Prostate gland (tissue), 2 donors: Measurements from ENCODE around the gene FAM3B. TPM values are rescaled to one million over a fixed set of nuclear protein-coding genes. Genes with fewer than 3 reads are reported as not detected.
A peak's percentile ranks its signal among the peaks of the same experiment; 100 is the strongest.
"Not testable (repeated sequence)": the region's sequence is repeated elsewhere in the genome, so short reads cannot be mapped to it uniquely, and the experiment has no call there.

Source experiments
- DNase-seq: peaks from one replicate; pipeline ENCODE4 v3.0.0-alpha.2; 2019; ENCODE audit warnings: low spot score
- H3K27ac ChIP-seq, 2 donors: fragments of 200-600 bp; sonication (generic); 2 replicates each; pipeline ENCODE4 v1.5.1; 2017 to 2019
- H3K27me3 ChIP-seq: fragments of 200-600 bp; sonication (generic); replicated peaks from 2 replicates; pipeline ENCODE4 v1.5.1; 2019; ENCODE audit not compliant: insufficient read depth
- H3K36me3 ChIP-seq, 2 donors: fragments of 200-600 bp; sonication (generic); 1 replicate in 1 of 2; 2 replicates in 1 of 2; pipeline versions ENCODE4 v1.5.1 to v1.8.1; 2017 to 2019
- H3K4me1 ChIP-seq: fragments of 200-600 bp; sonication (generic); replicated peaks from 2 replicates; pipeline ENCODE4 v1.5.1; 2019
- H3K4me3 ChIP-seq, 2 donors: fragments of 200-600 bp; sonication (generic); 2 replicates each; pipeline ENCODE4 v1.5.1; 2017 to 2019
- H3K9me3 ChIP-seq: fragments of 200-600 bp; sonication (generic); 2 replicates; pipeline ENCODE4 v1.5.1; 2017
- POLR2A ChIP-seq: fragments of 450-650 bp; IDR thresholded peaks from one replicate; pipeline ENCODE4 v1.6.1; 2016; ENCODE audit warnings: antibody characterized with exemption, mild to moderate bottlenecking
- POLR2AphosphoS5 ChIP-seq: sonication (generic); formaldehyde crosslinking; IDR thresholded peaks from one replicate; pipeline ENCODE4 v1.6.1; 2017; ENCODE audit warnings: antibody characterized with exemption
- WGBS: methylation state at CpG from one replicate; pipeline ENCODE4 v1.1.5; 2018; 5-methylcytosine and 5-hydroxymethylcytosine counted together
- intact Hi-C: fragments of 100-400 bp; cut with DNase I; formaldehyde crosslinking; loops from one replicate; pipeline ENCODE4 v1.14.2; 2022
- total RNA-seq, 2 donors: library from RNA; depleted of rRNA; stranded (reverse); fragments of >200 nt; gene quantifications; one replicate each; pipeline ENCODE4 v1.1.0, GENCODE V29; 2016
- TF ChIP-seq, protein P1 (sequence below), 4 experiments: fragments of 200-600 bp in 2 of 4; fragments of 450-650 bp in 2 of 4; sonication (generic) in 2 of 4; IDR thresholded peaks; 1 replicate in 3 of 4; 2 replicates in 1 of 4; pipeline ENCODE4 v1.5.1; 2016 to 2019; ENCODE audit warnings: antibody characterized with exemption in 4 of 4, mild to moderate bottlenecking in 2 of 4, moderate library complexity in 2 of 4

The FAM3B gene
- total RNA-seq, 2 donors from 2014 or later: 19.4 to 63.6 TPM

- intact Hi-C loops: no loop called here
- no peak overlapping the region for H3K4me3 ChIP-seq
- H3K4me1 ChIP-seq: no peaks in the 10 kb centered on the region
- no peaks in the 10 kb centered on the region for H3K9me3 ChIP-seq
- no peak for DNase-seq
- TF ChIP-seq, protein P1, sequence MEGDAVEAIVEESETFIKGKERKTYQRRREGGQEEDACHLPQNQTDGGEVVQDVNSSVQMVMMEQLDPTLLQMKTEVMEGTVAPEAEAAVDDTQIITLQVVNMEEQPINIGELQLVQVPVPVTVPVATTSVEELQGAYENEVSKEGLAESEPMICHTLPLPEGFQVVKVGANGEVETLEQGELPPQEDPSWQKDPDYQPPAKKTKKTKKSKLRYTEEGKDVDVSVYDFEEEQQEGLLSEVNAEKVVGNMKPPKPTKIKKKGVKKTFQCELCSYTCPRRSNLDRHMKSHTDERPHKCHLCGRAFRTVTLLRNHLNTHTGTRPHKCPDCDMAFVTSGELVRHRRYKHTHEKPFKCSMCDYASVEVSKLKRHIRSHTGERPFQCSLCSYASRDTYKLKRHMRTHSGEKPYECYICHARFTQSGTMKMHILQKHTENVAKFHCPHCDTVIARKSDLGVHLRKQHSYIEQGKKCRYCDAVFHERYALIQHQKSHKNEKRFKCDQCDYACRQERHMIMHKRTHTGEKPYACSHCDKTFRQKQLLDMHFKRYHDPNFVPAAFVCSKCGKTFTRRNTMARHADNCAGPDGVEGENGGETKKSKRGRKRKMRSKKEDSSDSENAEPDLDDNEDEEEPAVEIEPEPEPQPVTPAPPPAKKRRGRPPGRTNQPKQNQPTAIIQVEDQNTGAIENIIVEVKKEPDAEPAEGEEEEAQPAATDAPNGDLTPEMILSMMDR (IDR thresholded peaks at IDR 0.05): no peak
- TF ChIP-seq POLR2A (no peak), POLR2AphosphoS5 (no peak)
- H3K27me3 ChIP-seq: no peaks in the 10 kb centered on the region
- no peaks in the 10 kb centered on the region for H3K36me3 ChIP-seq
- WGBS: 95% methylated on average over 36 of the region's 40 CpGs
- no peak overlapping the region for H3K27ac ChIP-seq
Observed at GRCh38 chr21:41304068-41304720, 12.4 kb upstream of the FAM3B start.

DNA sequence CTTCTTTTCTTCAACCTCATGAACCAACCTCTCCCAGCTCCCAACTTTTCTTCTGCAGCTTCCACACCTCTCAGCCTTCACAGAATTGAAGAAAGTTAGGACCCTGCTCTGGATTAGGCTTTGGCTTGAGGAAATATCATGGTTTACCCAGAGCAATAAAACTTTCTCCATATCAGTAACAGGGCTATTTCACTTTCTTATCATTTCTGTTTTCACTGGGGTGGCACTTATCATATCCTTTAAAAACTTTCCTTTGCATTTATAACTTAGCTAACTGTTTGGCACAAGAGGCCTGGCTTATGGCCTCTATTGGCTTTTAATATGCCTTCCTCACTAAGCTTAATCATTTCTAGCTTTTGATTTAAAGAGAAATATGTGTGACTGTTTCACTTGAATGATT, 9.4 kb upstream of the FAM3B start:
- Histone ChIP-seq H3K27ac (no peak overlapping the region), H3K4me3 (no peak overlapping the region), H3K27me3 (no peaks in the 10 kb centered on the region), H3K9me3 (no peaks in the 10 kb centered on the region), H3K4me1 (no peaks in the 10 kb centered on the region), H3K36me3 (no peaks in the 10 kb centered on the region)
- intact Hi-C loops: no loop called here
- DNase-seq: no peak
- no peak for TF ChIP-seq POLR2AphosphoS5
- TF ChIP-seq, protein P1 (IDR thresholded peaks at IDR 0.05): no peak
- no peak for TF ChIP-seq POLR2A

DNA sequence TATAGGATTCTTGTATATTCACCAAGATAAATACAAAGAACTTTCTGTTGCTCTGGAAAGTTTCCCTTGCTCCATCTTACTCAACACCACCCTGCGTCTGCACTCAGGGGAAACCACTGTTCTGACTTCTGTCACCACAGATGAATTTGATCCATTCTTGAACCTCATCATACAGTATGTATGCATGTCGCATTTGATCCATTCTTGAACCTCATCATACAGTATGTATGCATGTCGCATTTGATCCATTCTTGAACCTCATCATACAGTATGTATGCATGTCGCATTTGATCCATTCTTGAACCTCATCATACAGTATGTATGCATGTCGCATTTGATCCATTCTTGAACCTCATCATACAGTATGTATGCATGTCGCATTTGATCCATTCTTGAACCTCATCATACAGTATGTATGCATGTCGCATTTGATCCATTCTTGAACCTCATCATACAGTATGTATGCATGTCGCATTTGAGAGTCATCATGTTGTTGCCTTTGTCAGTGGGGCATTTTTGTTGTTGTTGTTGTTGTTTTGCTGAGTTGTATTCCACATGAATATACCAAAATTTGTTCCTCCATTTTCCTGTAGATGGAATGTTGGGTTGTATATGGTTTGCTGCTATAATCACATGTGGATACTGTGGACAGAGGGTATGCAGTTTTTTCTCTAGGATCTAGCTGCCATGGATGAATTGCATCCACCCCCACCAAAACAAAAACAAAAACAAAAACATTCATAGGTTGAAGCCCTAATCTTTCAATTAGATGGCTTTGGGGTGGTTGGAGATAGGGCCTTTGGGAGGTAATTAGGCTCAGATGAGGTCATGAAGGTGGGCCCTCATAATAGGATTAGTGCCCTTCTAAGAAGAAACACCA, 3.1 kb upstream of the FAM3B start:
- H3K36me3 ChIP-seq, H3K9me3 ChIP-seq, intact Hi-C loops, H3K27me3 ChIP-seq, H3K27ac ChIP-seq, DNase-seq, H3K4me1 ChIP-seq, H3K4me3 ChIP-seq: not testable (repeated sequence)
- WGBS: 84% methylated on average over 5 of the region's 8 CpGs
- TF ChIP-seq POLR2AphosphoS5: peak; percentile 19

DNA sequence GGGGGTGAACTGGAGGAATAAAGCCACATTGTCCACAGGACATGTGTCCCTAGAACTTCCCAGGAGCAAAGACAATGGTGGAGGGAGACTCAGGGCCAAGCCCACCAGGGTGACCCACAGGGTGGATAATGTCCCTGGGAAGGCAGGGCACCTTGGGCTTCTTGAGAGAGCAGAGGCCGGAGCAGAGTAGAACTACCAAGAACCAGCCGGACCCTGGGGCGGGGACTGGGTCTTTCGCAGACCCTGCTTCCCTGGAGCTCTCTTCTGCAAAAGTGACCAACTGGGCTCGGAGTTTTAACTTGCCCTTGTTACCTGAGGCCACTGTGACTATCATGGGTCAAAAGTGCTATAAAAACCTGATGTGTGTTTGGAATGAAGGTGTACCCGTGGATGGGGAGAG, 875 bp upstream of the FAM3B start:
- H3K27ac ChIP-seq: peak overlapping the region; percentile 81 to 85
- TF ChIP-seq, protein P1 (IDR thresholded peaks at IDR 0.05): no peak
- no peak for TF ChIP-seq POLR2A
- no peak for TF ChIP-seq POLR2AphosphoS5
- peaks cover 3% of the 10 kb centered on the region for H3K4me1 ChIP-seq
- H3K4me3 ChIP-seq: peak overlapping the region in 1 of 2 donors; percentile 49
- H3K27me3 ChIP-seq: no peaks in the 10 kb centered on the region
- intact Hi-C loops: no loop called here
- no peaks in the 10 kb centered on the region for H3K36me3 ChIP-seq
- DNase-seq: no peak
- H3K9me3 ChIP-seq: no peaks in the 10 kb centered on the region
- 92% methylated on average over 6 of the region's 6 CpGs for WGBS

DNA sequence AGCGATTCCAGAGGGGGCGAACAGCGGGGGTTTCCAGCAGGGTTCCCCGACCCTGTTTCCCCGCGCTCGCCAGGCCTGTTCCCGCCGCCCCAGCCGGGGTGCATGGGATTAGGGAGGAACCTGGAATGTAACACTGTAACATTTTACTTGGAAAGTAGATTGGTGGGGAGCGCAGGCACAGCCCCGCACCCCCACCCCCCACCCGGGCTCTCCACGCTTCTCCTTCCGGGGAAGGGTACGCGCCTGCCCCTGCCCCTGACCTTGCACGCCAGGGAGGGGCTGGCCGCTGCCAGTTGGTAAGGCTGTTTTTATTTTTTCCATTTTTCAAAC, 427 bp downstream of the FAM3B start:
- DNase-seq: no peak
- H3K36me3 ChIP-seq: no peaks in the 10 kb centered on the region
- H3K4me1 ChIP-seq: peaks cover 12% of the 10 kb centered on the region
- intact Hi-C loops: no loop called here
- WGBS: 22% methylated on average over 19 of the region's 19 CpGs
- no peak for TF ChIP-seq POLR2AphosphoS5
- TF ChIP-seq, protein P1 (IDR thresholded peaks at IDR 0.05): no peak
- no peak for TF ChIP-seq POLR2A
- H3K27ac ChIP-seq: peak overlapping the region; percentile 81 to 85
- no peaks in the 10 kb centered on the region for H3K9me3 ChIP-seq
- H3K27me3 ChIP-seq: no peaks in the 10 kb centered on the region
- H3K4me3 ChIP-seq: peak overlapping the region; percentile 35 to 49
